NCI-H748 treated with DMSO at 0.1 percent for 48 hours (cell line): ENCODE results near the gene DLG5.
"Not testable (repeated sequence)": the region's sequence is repeated elsewhere in the genome, so short reads cannot be mapped to it uniquely, and the experiment has no call there.

Source experiments
- DNase-seq: peaks from one replicate; lab custom pipeline; 2025; lab: John Stamatoyannopoulos, UW

The DLG5 gene

GRCh38 chr10:77794256-77795142 lies 132.1 kb downstream of the DLG5 start:
- no peak for DNase-seq

GRCh38 chr10:77793831-77794230 lies 132.7 kb downstream of the DLG5 start:
- no peak for DNase-seq

- no peak for DNase-seq
These were observed 134.4 kb downstream of the DLG5 start for GRCh38 chr10:77792155-77792554.

- no peak for DNase-seq
These were observed 135.0 kb downstream of the DLG5 start for GRCh38 chr10:77791506-77791905.

GRCh38 chr10:77789861-77790260 lies 136.7 kb downstream of the DLG5 start:
- DNase-seq: no peak

- no peak for DNase-seq
These were observed 137.5 kb downstream of the DLG5 start for GRCh38 chr10:77789016-77789415.

GRCh38 chr10:77788496-77789010 lies 138.0 kb downstream of the DLG5 start:
- DNase-seq: no peak

GRCh38 chr10:77787440-77787839 lies 139.1 kb downstream of the DLG5 start:
- no peak for DNase-seq

- DNase-seq: no peak
These were observed 141.7 kb downstream of the DLG5 start for GRCh38 chr10:77784856-77785255.

GRCh38 chr10:77782328-77783061 lies 144.1 kb downstream of the DLG5 start:
- DNase-seq: no peak

GRCh38 chr10:77781451-77782327 lies 144.9 kb downstream of the DLG5 start:
- DNase-seq: no peak

- no peak for DNase-seq
These were observed 146.4 kb downstream of the DLG5 start for GRCh38 chr10:77780180-77780579.

GRCh38 chr10:77776487-77776886 lies 150.1 kb downstream of the DLG5 start:
- DNase-seq: no peak

GRCh38 chr10:77774940-77775391 lies 151.6 kb downstream of the DLG5 start:
- no peak for DNase-seq

- no peak for DNase-seq
These were observed 152.7 kb downstream of the DLG5 start for GRCh38 chr10:77773631-77774426.

- DNase-seq: not testable (repeated sequence)
These were observed 153.5 kb downstream of the DLG5 start for GRCh38 chr10:77772852-77773600.

- no peak for DNase-seq
These were observed 154.7 kb downstream of the DLG5 start for GRCh38 chr10:77771851-77772250.

- DNase-seq: no peak
These were observed 155.1 kb downstream of the DLG5 start for GRCh38 chr10:77771450-77771849.

GRCh38 chr10:77770868-77771175 lies 155.7 kb downstream of the DLG5 start:
- no peak for DNase-seq

GRCh38 chr10:77770081-77770867 lies 156.3 kb downstream of the DLG5 start:
- DNase-seq: no peak
